Neural cell (in vitro differentiated cells): ENCODE results near the gene LIX1L. TPM values are rescaled to one million over a fixed set of nuclear protein-coding genes. Genes with fewer than 3 reads are reported as not detected.
A peak's percentile ranks its signal among the peaks of the same experiment; 100 is the strongest.

Experiments
- H2AFZ ChIP-seq: fragments of 200-600, 300-800 bp; sonication (generic), shearing (Covaris generic); 2 replicates; pipeline ENCODE4 v1.6.0; 2014; ENCODE audit warnings: low read depth, mild to moderate bottlenecking, antibody characterized with exemption, low read length, moderate library complexity
- H3F3A ChIP-seq: fragments of 200-600 bp; shearing (Covaris generic); 2 replicates; pipeline ENCODE4 v1.6.1; 2016; ENCODE audit warnings: mild to moderate bottlenecking, moderate library complexity, mixed read lengths, antibody characterized with exemption, low read length; ENCODE audit not compliant: insufficient read depth, poor library complexity, severe bottlenecking
- H3K27ac ChIP-seq: fragments of 200-600, 300-800 bp; sonication (generic), shearing (Covaris generic); 2 replicates; pipeline ENCODE4 v1.5.1; 2014; ENCODE audit warnings: mild to moderate bottlenecking, low read length, moderate library complexity
- H3K27me3 ChIP-seq: fragments of 300-800, 200-600 bp; sonication (generic), shearing (Covaris generic); 2 replicates; pipeline ENCODE4 v1.6.0; 2014; ENCODE audit warnings: mild to moderate bottlenecking, low read depth, low read length, moderate library complexity; ENCODE audit not compliant: insufficient read depth
- H3K36me3 ChIP-seq: fragments of 300-800, 200-600 bp; sonication (generic), shearing (Covaris generic); 2 replicates; pipeline ENCODE4 v1.5.1; 2014; ENCODE audit warnings: mild to moderate bottlenecking, antibody characterized with exemption, low read length, moderate library complexity; ENCODE audit not compliant: insufficient read depth
- H3K4me2 ChIP-seq: fragments of 300-800, 200-600 bp; sonication (generic), shearing (Covaris generic); 2 replicates; pipeline ENCODE4 v1.6.0; 2014; ENCODE audit warnings: mild to moderate bottlenecking, low read length
- H3K4me3 ChIP-seq: fragments of 300-800, 200-600 bp; sonication (generic), shearing (Covaris generic); 2 replicates; pipeline ENCODE4 v1.5.1; 2014; ENCODE audit warnings: mild to moderate bottlenecking, low read length, moderate library complexity
- H3K79me2 ChIP-seq: fragments of 200-600 bp; shearing (Covaris generic); replicated peaks from 2 replicates; pipeline ENCODE4 v1.6.0; 2014; ENCODE audit warnings: mild to moderate bottlenecking, low read length, moderate library complexity; ENCODE audit not compliant: insufficient read depth
- H3K9ac ChIP-seq: fragments of 300-800, 200-600 bp; sonication (generic), shearing (Covaris generic); 2 replicates; pipeline ENCODE4 v1.6.1; 2016; ENCODE audit warnings: mild to moderate bottlenecking, low read length, mixed read lengths
- H3K9me2 ChIP-seq: fragments of 200-600 bp; shearing (Covaris generic); 2 replicates; pipeline ENCODE4 v1.6.1; 2016; ENCODE audit warnings: mild to moderate bottlenecking, low read length, mixed read lengths; ENCODE audit not compliant: insufficient read depth
- H3K9me3 ChIP-seq: fragments of 200-600, 300-800 bp; sonication (generic), shearing (Covaris generic); 2 replicates; pipeline ENCODE4 v1.6.1; 2016; ENCODE audit warnings: mild to moderate bottlenecking, mixed run types, low read length, moderate library complexity, mixed read lengths
- H4K20me1 ChIP-seq: fragments of 200-600 bp; shearing (Covaris generic); 2 replicates; pipeline ENCODE4 v1.6.1; 2016; ENCODE audit warnings: mild to moderate bottlenecking, mixed run types; ENCODE audit not compliant: insufficient read depth
- CTCF ChIP-seq: fragments of 450-650 bp; IDR thresholded peaks from 2 replicates; pipeline ENCODE4 v1.5.1; 2014; ENCODE audit warnings: antibody characterized with exemption, mild to moderate bottlenecking, moderate library complexity; ENCODE audit not compliant: poor library complexity, severe bottlenecking
- EP300 ChIP-seq: fragments of 450-650 bp; conservative IDR thresholded peaks from 2 replicates; pipeline ENCODE4 v1.6.1; 2014; ENCODE audit warnings: antibody characterized with exemption, mild to moderate bottlenecking, moderate library complexity; ENCODE audit not compliant: poor library complexity, severe bottlenecking
- EZH2 ChIP-seq: fragments of 200-600, 300-800 bp; shearing (Covaris generic), sonication (generic); IDR thresholded peaks from 2 replicates; pipeline ENCODE4 v1.6.1; 2014; ENCODE audit warnings: antibody characterized with exemption, low read length, borderline replicate concordance, mild to moderate bottlenecking; ENCODE audit not compliant: insufficient read depth, poor library complexity, severe bottlenecking
- MXI1 ChIP-seq: fragments of 450-650 bp; conservative IDR thresholded peaks from 2 replicates; pipeline ENCODE4 v1.6.1; 2014; ENCODE audit warnings: antibody characterized with exemption, mild to moderate bottlenecking; ENCODE audit not compliant: poor library complexity, severe bottlenecking
- POLR2AphosphoS5 ChIP-seq: IDR thresholded peaks from 2 replicates; pipeline ENCODE4 v1.6.1; 2012
- RAD21 ChIP-seq: fragments of 450-650 bp; conservative IDR thresholded peaks from 2 replicates; pipeline ENCODE4 v1.6.1; 2014; ENCODE audit warnings: antibody characterized with exemption, mild to moderate bottlenecking, moderate library complexity
- REST ChIP-seq: IDR thresholded peaks from 2 replicates; pipeline ENCODE4 v1.6.1; 2012; ENCODE audit warnings: borderline replicate concordance
- SMC3 ChIP-seq: fragments of 450-650 bp; conservative IDR thresholded peaks from 2 replicates; pipeline ENCODE4 v1.6.1; 2014; ENCODE audit warnings: antibody characterized with exemption, mild to moderate bottlenecking, moderate library complexity; ENCODE audit not compliant: poor library complexity
- TAF1 ChIP-seq: IDR thresholded peaks from 2 replicates; pipeline ENCODE4 v1.6.1; 2012; ENCODE audit warnings: low read depth
- polyA plus RNA-seq: library from polyadenylated mRNA; depleted of rRNA; stranded (reverse); fragments of >200 nt; gene quantifications from 2 replicates; pipeline ENCODE4 v1.2.3, GENCODE V29; 2014

Gene LIX1L
- polyA plus RNA-seq, 1 donor from 2014 or later: 17.0 TPM

GRCh38 chr1:145917595-145917994, 40.2 kb downstream of the LIX1L start:
- Histone ChIP-seq H3K27me3 (no peaks in the 10 kb centered on the region), H3K27ac (no peak overlapping the region), H3K79me2 (no peaks in the 10 kb centered on the region), H3K9me3 (no peaks in the 10 kb centered on the region), H3F3A (no peaks in the 10 kb centered on the region), H3K4me3 (peak overlapping the region; percentile 79), H3K9ac (peak overlapping the region; percentile 74), H3K4me2 (peak overlapping the region; percentile 87), H3K36me3 (no peaks in the 10 kb centered on the region), H3K9me2 (no peaks in the 10 kb centered on the region), H2AFZ (no peak overlapping the region), H4K20me1 (no peaks in the 10 kb centered on the region)
- TF ChIP-seq REST (no peak), RAD21 (no peak), TAF1 (no peak), POLR2AphosphoS5 (no peak), SMC3 (no peak), CTCF (no peak), EZH2 (no peak), MXI1 (no peak), EP300 (no peak)

GRCh38 chr1:145916745-145917144, 41.1 kb downstream of the LIX1L start:
- H3K79me2 ChIP-seq: no peaks in the 10 kb centered on the region
- no peaks in the 10 kb centered on the region for H3K9me2 ChIP-seq
- no peaks in the 10 kb centered on the region for H3F3A ChIP-seq
- H3K27ac ChIP-seq: no peak overlapping the region
- H3K4me2 ChIP-seq: no peak overlapping the region
- H4K20me1 ChIP-seq: no peaks in the 10 kb centered on the region
- H3K36me3 ChIP-seq: no peaks in the 10 kb centered on the region
- no peaks in the 10 kb centered on the region for H3K9me3 ChIP-seq
- no peak overlapping the region for H3K4me3 ChIP-seq
- no peak overlapping the region for H2AFZ ChIP-seq
- H3K27me3 ChIP-seq: no peaks in the 10 kb centered on the region
- TF ChIP-seq CTCF (no peak), POLR2AphosphoS5 (no peak), EP300 (no peak), MXI1 (no peak), EZH2 (no peak), REST (no peak), RAD21 (no peak)
- H3K9ac ChIP-seq: no peak overlapping the region
